ENCODE results near the gene DNAJC6. TPM values are rescaled to one million over a fixed set of nuclear protein-coding genes. Genes with fewer than 3 reads are reported as not detected.
"Not testable (repeated sequence)": the region's sequence is repeated elsewhere in the genome, so short reads cannot be mapped to it uniquely, and the experiment has no call there.

DNAJC6 gene
- total and polyA plus RNA-seq, 8 donors: 0.46 to 4.3 (median 1.9) TPM

DNA sequence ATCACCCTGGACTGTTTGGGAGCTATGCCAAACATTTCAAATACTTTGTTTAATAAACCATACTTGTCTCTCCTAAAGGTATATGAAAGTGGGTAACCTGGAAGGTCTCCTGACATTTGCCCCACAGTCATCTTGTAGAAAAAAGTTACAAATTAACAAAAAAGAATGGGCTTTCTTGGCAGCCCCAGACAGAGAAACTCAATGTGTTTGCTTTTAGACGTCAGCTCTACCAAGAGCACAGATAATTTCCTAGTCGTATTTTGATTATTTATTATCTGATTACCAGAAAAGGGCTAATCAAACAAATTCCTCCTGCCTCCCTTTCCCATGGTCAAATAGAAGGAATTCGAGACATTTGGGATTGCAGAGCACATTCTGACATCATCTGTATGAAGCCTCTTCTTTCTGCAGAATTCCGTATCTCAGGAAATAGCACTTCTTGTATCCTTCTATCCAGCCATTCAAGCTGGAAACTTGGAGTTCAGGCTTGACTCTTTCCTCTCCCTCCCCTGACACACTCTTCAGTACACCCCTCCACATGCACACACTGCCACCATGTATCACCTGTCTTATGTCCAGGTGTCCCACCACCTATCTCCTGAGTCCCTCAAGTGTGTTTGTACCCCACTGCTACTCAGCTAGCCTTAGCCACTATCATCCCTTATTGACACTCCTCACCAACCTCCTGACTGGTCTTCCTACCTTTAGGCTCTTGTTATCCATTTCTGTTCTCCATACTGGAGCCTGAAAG, 68.3 kb downstream of the DNAJC6 start:
- DNase-seq (no peak), FAIRE-seq (no peak), ATAC-seq (no peak)
- 28% methylated on average over 4 of the region's 4 CpGs for WGBS, 2 donors
- Histone ChIP-seq H3K4me3 (no peak overlapping the region), H3K9me3 (no peaks in the 10 kb centered on the region), H3K27ac (no peak overlapping the region), H3K36me3 (no peaks in the 10 kb centered on the region), H3K27me3 (no peaks in the 10 kb centered on the region), H3K4me1 (no peaks in the 10 kb centered on the region)
- intact Hi-C loops (cut with DNase I): no loop called here
- TF ChIP-seq, protein P1, sequence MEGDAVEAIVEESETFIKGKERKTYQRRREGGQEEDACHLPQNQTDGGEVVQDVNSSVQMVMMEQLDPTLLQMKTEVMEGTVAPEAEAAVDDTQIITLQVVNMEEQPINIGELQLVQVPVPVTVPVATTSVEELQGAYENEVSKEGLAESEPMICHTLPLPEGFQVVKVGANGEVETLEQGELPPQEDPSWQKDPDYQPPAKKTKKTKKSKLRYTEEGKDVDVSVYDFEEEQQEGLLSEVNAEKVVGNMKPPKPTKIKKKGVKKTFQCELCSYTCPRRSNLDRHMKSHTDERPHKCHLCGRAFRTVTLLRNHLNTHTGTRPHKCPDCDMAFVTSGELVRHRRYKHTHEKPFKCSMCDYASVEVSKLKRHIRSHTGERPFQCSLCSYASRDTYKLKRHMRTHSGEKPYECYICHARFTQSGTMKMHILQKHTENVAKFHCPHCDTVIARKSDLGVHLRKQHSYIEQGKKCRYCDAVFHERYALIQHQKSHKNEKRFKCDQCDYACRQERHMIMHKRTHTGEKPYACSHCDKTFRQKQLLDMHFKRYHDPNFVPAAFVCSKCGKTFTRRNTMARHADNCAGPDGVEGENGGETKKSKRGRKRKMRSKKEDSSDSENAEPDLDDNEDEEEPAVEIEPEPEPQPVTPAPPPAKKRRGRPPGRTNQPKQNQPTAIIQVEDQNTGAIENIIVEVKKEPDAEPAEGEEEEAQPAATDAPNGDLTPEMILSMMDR (IDR thresholded peaks at IDR 0.05): no peak

DNA sequence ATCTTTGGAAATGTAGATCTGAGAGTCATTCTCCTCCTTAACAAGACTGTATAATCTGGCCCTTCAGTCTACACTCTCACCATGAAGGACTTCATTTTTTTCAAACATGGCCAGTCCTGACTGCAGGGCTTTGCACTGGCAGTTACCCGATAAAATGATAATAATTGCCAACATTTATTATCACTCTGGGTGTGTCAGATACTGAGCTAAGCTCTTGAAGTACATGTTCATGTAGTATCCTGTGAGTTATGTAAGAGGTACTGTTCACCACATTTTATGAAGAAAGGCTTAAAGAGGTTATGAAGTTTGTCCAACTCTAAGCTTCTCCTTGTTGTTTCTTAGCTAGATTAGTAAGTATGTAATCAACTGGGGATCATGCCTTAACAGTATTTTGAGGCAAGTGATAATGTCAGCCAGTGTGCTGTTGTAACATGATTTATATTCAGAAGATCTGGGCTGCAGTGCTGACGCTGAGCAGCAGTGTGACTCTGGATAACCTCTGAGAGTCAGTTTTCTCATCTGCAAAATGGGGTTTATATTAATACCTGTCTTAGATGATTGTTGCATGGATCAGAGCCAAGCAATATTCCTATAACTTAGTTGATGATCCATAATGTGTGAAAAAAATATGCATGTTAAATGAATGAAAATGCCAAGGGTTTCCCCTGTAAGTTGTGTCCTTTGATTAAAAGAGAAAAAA, 69.1 kb downstream of the DNAJC6 start:
- no peak overlapping the region for H3K27ac ChIP-seq
- FAIRE-seq (no peak), DNase-seq (no peak), ATAC-seq (no peak)
- H3K4me1 ChIP-seq: no peaks in the 10 kb centered on the region
- no peaks in the 10 kb centered on the region for H3K9me3 ChIP-seq
- intact Hi-C loops (cut with DNase I): no loop called here
- WGBS, 2 donors: 62 to 65% methylated on average over 2 of the region's 2 CpGs
- H3K27me3 ChIP-seq: no peaks in the 10 kb centered on the region
- H3K4me3 ChIP-seq: no peak overlapping the region
- TF ChIP-seq, protein P1 (IDR thresholded peaks at IDR 0.05): no peak
- no peaks in the 10 kb centered on the region for H3K36me3 ChIP-seq

DNA sequence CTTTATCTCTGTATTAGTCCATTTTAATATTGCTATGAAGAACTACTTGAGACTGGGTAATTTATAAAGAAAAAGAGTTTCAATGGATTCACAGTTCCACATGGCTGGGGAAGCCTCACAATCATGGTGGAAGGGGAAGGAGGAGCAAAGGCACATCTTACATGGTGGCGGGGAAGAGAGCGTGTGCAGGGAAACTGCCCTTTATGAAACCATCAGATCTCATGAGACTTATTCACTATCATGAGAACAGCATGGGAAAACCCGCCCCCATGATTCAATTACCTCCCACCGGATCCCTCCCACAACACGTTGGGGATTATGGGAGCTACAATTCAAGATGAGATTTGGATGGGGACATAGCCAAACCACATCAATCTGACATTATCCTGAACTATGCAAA, 75.1 kb downstream of the DNAJC6 start:
- 96 to 97% methylated on average over 5 of the region's 5 CpGs for WGBS, 2 donors
- H3K27me3 ChIP-seq; H3K4me3 ChIP-seq; ATAC-seq; DNase-seq; H3K27ac ChIP-seq; intact Hi-C loops (cut with DNase I); H3K9me3 ChIP-seq; FAIRE-seq; H3K4me1 ChIP-seq; H3K36me3 ChIP-seq: not testable (repeated sequence)

DNA sequence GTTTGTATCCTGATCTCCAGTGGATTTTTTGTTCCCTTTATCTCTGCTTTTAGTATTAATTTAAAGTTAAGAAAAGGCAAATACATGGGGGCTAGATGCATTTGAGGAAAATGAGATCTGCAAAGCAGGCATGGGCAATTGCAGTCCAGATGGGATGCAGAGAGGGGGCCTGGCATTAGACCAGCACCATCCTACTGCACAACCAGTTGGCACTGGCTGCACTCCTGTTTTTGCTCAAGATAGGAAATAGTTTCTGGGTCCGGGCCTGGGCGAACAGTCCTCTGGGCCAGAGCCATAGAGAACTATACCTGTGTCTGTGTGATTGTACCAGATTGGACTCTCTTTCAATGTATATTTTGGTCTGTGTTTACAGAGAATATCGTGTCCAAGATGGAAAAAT, 77.1 kb downstream of the DNAJC6 start:
- no peak overlapping the region for H3K4me3 ChIP-seq
- DNase-seq (no peak), FAIRE-seq (no peak), ATAC-seq (no peak)
- intact Hi-C loops (cut with DNase I): no loop called here
- no peak overlapping the region for H3K27ac ChIP-seq
- WGBS, 2 donors: 93 to 96% methylated on average over 3 of the region's 3 CpGs
- H3K9me3 ChIP-seq: no peaks in the 10 kb centered on the region
- no peaks in the 10 kb centered on the region for H3K4me1 ChIP-seq
- TF ChIP-seq, protein P1 (IDR thresholded peaks at IDR 0.05): no peak
- H3K36me3 ChIP-seq: no peaks in the 10 kb centered on the region
- H3K27me3 ChIP-seq: no peaks in the 10 kb centered on the region

DNA sequence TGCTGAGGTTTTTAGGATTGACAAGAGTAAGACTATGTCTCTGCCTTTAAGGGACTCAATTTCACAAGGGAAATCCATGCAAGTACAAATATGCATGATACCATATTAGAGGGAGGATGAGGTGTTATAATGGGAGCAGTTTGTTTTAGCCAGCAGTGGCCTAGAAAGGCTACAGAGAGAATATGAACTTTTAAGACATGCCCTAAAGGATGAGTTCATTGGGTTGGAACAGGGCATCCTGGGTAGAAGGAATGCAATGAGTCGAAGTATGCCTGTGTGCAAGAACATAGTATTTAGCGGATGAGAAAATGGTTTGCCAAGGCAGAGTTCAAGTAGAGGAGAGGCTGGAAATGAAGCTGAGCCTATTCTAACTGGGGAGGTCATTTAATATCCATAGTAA, 78.5 kb downstream of the DNAJC6 start:
- ATAC-seq (no peak), DNase-seq (no peak), FAIRE-seq (no peak)
- Histone ChIP-seq H3K4me3 (no peak overlapping the region), H3K4me1 (no peaks in the 10 kb centered on the region), H3K36me3 (no peaks in the 10 kb centered on the region), H3K27ac (no peak overlapping the region), H3K27me3 (no peaks in the 10 kb centered on the region), H3K9me3 (no peaks in the 10 kb centered on the region)
- WGBS, 2 donors: 92 to 94% methylated on average over 2 of the region's 2 CpGs
- intact Hi-C loops (cut with DNase I): no loop called here
- TF ChIP-seq, protein P1 (IDR thresholded peaks at IDR 0.05): no peak

Data from pancreas (tissue), 10 donors.